Mucosa of stomach (tissue), 1 donor: ENCODE data around the gene PLEKHB2.
"Not testable (repeated sequence)": the region's sequence is repeated elsewhere in the genome, so short reads cannot be mapped to it uniquely, and the experiment has no call there.

ENCODE experiments used
- H3K27me3 ChIP-seq: one replicate; pipeline ENCODE4 v1.7.0; 2013; ENCODE audit warnings: mild to moderate bottlenecking, low read length; ENCODE audit not compliant: control insufficient read depth, insufficient read depth
- H3K36me3 ChIP-seq: one replicate; pipeline ENCODE4 v1.7.0; 2013; ENCODE audit warnings: low read length; ENCODE audit not compliant: control insufficient read depth, insufficient read depth
- H3K4me1 ChIP-seq: one replicate; pipeline ENCODE4 v1.7.0; 2013; ENCODE audit warnings: mild to moderate bottlenecking, low read length; ENCODE audit not compliant: control insufficient read depth, insufficient read depth
- H3K4me3 ChIP-seq: one replicate; pipeline ENCODE4 v1.7.0; 2013; ENCODE audit warnings: low read length
- H3K9ac ChIP-seq: one replicate; pipeline ENCODE4 v1.7.0; 2013; ENCODE audit warnings: mild to moderate bottlenecking, low read length, moderate library complexity
- H3K9me3 ChIP-seq: one replicate; pipeline ENCODE4 v1.7.0; 2013; ENCODE audit warnings: mild to moderate bottlenecking, low read length, moderate library complexity; ENCODE audit not compliant: control insufficient read depth
- donor health status: Pancreatic carcinoma.

PLEKHB2 gene

GRCh38 chr2:131153529-131153928 lies 48.4 kb downstream of the PLEKHB2 start:
- Histone ChIP-seq H3K4me3 (no peak overlapping the region), H3K4me1 (no peaks in the 10 kb centered on the region), H3K9ac (no peak overlapping the region), H3K27me3 (no peaks in the 10 kb centered on the region), H3K36me3 (peaks cover 10% of the 10 kb centered on the region), H3K9me3 (no peaks in the 10 kb centered on the region)

GRCh38 chr2:131154071-131154531 lies 49.0 kb downstream of the PLEKHB2 start:
- Histone ChIP-seq H3K9ac (no peak overlapping the region), H3K4me3 (no peak overlapping the region), H3K36me3 (peaks cover 7% of the 10 kb centered on the region), H3K4me1 (no peaks in the 10 kb centered on the region), H3K27me3 (no peaks in the 10 kb centered on the region), H3K9me3 (no peaks in the 10 kb centered on the region)

- Histone ChIP-seq H3K4me1 (no peaks in the 10 kb centered on the region), H3K27me3 (no peaks in the 10 kb centered on the region), H3K4me3 (no peak overlapping the region), H3K9me3 (no peaks in the 10 kb centered on the region), H3K36me3 (peaks cover 2% of the 10 kb centered on the region), H3K9ac (no peak overlapping the region)
Measured at GRCh38 chr2:131154647-131155046, 49.5 kb downstream of the PLEKHB2 start.

GRCh38 chr2:131155208-131155855 lies 50.2 kb downstream of the PLEKHB2 start:
- H3K36me3 ChIP-seq: no peaks in the 10 kb centered on the region
- H3K4me1 ChIP-seq: no peaks in the 10 kb centered on the region
- H3K9me3 ChIP-seq: no peaks in the 10 kb centered on the region
- no peak overlapping the region for H3K9ac ChIP-seq
- no peak overlapping the region for H3K4me3 ChIP-seq
- no peaks in the 10 kb centered on the region for H3K27me3 ChIP-seq

GRCh38 chr2:131156452-131157149 lies 51.5 kb downstream of the PLEKHB2 start:
- H3K4me3 ChIP-seq: no peak overlapping the region
- H3K36me3 ChIP-seq: no peaks in the 10 kb centered on the region
- H3K27me3 ChIP-seq: no peaks in the 10 kb centered on the region
- H3K9me3 ChIP-seq: no peaks in the 10 kb centered on the region
- H3K9ac ChIP-seq: no peak overlapping the region
- no peaks in the 10 kb centered on the region for H3K4me1 ChIP-seq

GRCh38 chr2:131165562-131165961 lies 60.4 kb downstream of the PLEKHB2 start:
- not testable (repeated sequence) for H3K9me3 ChIP-seq, H3K4me3 ChIP-seq, H3K27me3 ChIP-seq, H3K9ac ChIP-seq, H3K36me3 ChIP-seq, H3K4me1 ChIP-seq

GRCh38 chr2:131168538-131168937 lies 63.4 kb downstream of the PLEKHB2 start:
- H3K27me3 ChIP-seq: no peaks in the 10 kb centered on the region
- no peaks in the 10 kb centered on the region for H3K4me1 ChIP-seq
- no peak overlapping the region for H3K4me3 ChIP-seq
- H3K36me3 ChIP-seq: no peaks in the 10 kb centered on the region
- no peak overlapping the region for H3K9ac ChIP-seq
- H3K9me3 ChIP-seq: no peaks in the 10 kb centered on the region

GRCh38 chr2:131178050-131178449 lies 72.9 kb downstream of the PLEKHB2 start:
- not testable (repeated sequence) for H3K4me1 ChIP-seq, H3K27me3 ChIP-seq

GRCh38 chr2:131178721-131179418 lies 73.7 kb downstream of the PLEKHB2 start:
- H3K9me3 ChIP-seq, H3K27me3 ChIP-seq, H3K4me3 ChIP-seq, H3K9ac ChIP-seq, H3K4me1 ChIP-seq, H3K36me3 ChIP-seq: not testable (repeated sequence)

More at GRCh38 chr2:131178050-131178449, 72.9 kb downstream of the PLEKHB2 start:
- not testable (repeated sequence) for H3K36me3 ChIP-seq, H3K4me3 ChIP-seq, H3K9me3 ChIP-seq, H3K9ac ChIP-seq

- H3K9ac ChIP-seq, H3K4me3 ChIP-seq, H3K9me3 ChIP-seq, H3K36me3 ChIP-seq, H3K27me3 ChIP-seq, H3K4me1 ChIP-seq: not testable (repeated sequence)
Measured at GRCh38 chr2:131181451-131181850, 76.3 kb downstream of the PLEKHB2 start.

- H3K9ac ChIP-seq, H3K4me1 ChIP-seq, H3K27me3 ChIP-seq, H3K4me3 ChIP-seq, H3K9me3 ChIP-seq, H3K36me3 ChIP-seq: not testable (repeated sequence)
Measured at GRCh38 chr2:131193421-131193820, 88.3 kb downstream of the PLEKHB2 start.

- H3K4me3 ChIP-seq, H3K9me3 ChIP-seq, H3K4me1 ChIP-seq, H3K9ac ChIP-seq, H3K36me3 ChIP-seq, H3K27me3 ChIP-seq: not testable (repeated sequence)
Measured at GRCh38 chr2:131196186-131196585, 91.0 kb downstream of the PLEKHB2 start.
